GM18873 (cell line): ENCODE measurements around the gene RAB20.

ENCODE experiments used
- ATAC-seq: cut with Tn5 transposase; IDR thresholded peaks from one replicate; pipeline ENCODE4 v1.9.1; 2021; ENCODE audit warnings: mild to moderate bottlenecking, moderate library complexity, moderate number of reproducible peaks; ENCODE audit not compliant: unreplicated experiment, low FRiP score

RAB20 gene

GRCh38 chr13:110556224-110556606 is 5.3 kb downstream of the RAB20 start:
- no peak for ATAC-seq

- ATAC-seq: no peak
Observed at GRCh38 chr13:110555601-110556223, 5.8 kb downstream of the RAB20 start.

- no peak for ATAC-seq
Observed at GRCh38 chr13:110554946-110555345, 6.6 kb downstream of the RAB20 start.

- no peak for ATAC-seq
Observed at GRCh38 chr13:110554227-110554836, 7.2 kb downstream of the RAB20 start.

- ATAC-seq: no peak
Observed at GRCh38 chr13:110553417-110553816, 8.1 kb downstream of the RAB20 start.

- no peak for ATAC-seq
Observed at GRCh38 chr13:110552767-110553166, 8.8 kb downstream of the RAB20 start.

GRCh38 chr13:110551284-110551683 is 10.2 kb downstream of the RAB20 start:
- no peak for ATAC-seq

- ATAC-seq: no peak
Observed at GRCh38 chr13:110549795-110550160, 11.7 kb downstream of the RAB20 start.

GRCh38 chr13:110548891-110549794 is 12.4 kb downstream of the RAB20 start:
- no peak for ATAC-seq

- no peak for ATAC-seq
Observed at GRCh38 chr13:110546926-110547325, 14.6 kb downstream of the RAB20 start.

GRCh38 chr13:110546378-110546777 is 15.1 kb downstream of the RAB20 start:
- no peak for ATAC-seq

- ATAC-seq: no peak
Observed at GRCh38 chr13:110542169-110542796, 19.2 kb downstream of the RAB20 start.

- no peak for ATAC-seq
Observed at GRCh38 chr13:110541526-110541920, 20.0 kb downstream of the RAB20 start.

- ATAC-seq: no peak
Observed at GRCh38 chr13:110540871-110541525, 20.5 kb downstream of the RAB20 start.

GRCh38 chr13:110539894-110540293 is 21.6 kb downstream of the RAB20 start:
- no peak for ATAC-seq

- no peak for ATAC-seq
Observed at GRCh38 chr13:110538632-110539031, 22.9 kb downstream of the RAB20 start.

- ATAC-seq: no peak
Observed at GRCh38 chr13:110536006-110536693, 25.4 kb downstream of the RAB20 start.

- no peak for ATAC-seq
Observed at GRCh38 chr13:110535526-110535925, 26.0 kb downstream of the RAB20 start.

- no peak for ATAC-seq
Observed at GRCh38 chr13:110533771-110534670, 27.5 kb downstream of the RAB20 start.
